ENCODE data around the gene MRPL48.

MRPL48 gene

DNA sequence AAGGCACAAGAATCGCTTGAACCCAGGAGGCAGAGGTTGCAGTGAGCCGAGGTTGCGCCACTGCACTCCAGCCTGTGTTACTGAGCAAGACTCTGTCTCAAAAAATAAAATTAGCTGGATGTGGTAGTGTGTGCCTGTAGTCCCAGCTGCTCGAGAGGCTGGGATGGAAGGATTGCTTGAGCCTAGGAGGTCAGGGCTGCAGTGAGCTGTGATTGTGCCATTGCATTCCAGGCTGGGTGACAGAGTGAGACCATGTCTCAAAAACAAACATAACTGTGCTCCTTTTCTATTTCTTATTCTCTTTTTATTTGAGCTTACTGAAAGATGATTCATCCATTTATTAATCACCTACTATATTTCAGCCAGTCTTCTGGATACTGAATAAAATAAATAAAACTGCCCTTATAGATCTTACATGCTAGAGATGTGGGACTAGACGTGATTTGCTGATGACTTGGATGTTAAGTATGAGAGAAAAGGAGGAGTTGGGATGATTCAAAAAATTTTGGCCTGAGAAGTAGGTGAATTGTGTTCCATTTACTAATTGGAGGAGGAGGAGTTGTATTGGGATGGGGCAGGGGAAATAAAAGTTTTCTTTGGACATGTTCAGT lies 107.2 kb downstream of the MRPL48 start:
- DNase-seq: no peak

DNA sequence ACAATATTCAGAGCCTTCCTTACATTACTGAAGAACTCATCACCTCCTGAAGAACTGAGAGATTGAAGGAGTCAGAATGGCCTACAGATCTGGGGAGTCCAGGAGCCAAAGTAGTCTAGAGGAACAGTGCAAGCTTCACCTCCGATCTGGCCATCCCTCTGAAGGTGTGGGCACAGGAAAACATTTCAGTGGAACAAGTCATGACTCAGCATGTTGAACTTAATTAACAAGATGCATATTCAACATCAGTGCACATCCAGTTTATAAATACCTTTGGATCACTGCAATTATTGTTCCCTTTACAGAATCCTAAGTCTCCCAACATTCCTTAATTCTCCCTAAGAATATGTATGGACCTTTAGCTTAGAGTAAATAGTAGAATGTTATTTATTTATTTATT lies 114.6 kb downstream of the MRPL48 start:
- DNase-seq: no peak

GRCh38 chr11:73907191-73907590 lies 119.5 kb downstream of the MRPL48 start:
- no peak for DNase-seq

- no peak for DNase-seq
Measured at GRCh38 chr11:73912026-73912425, 124.4 kb downstream of the MRPL48 start.

DNA sequence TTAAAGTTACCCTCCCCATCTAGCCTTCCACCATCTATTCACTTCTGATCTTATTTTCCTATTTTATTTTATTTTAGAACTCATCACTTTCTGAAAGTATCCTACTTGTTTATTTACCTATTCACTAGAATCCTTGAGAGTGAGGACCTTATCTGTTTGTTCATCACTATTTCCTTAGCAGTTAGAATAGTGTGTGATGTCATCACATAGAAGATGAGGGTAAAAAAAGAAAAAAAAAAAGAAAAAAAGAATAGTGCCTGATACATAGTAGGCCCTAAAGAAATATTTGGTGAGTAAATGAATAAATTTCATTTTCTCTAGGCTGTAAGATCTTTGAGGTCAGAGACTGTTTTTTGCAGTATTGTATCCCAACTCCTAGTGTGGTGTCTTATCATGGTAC lies 125.8 kb downstream of the MRPL48 start:
- no peak for DNase-seq

DNA sequence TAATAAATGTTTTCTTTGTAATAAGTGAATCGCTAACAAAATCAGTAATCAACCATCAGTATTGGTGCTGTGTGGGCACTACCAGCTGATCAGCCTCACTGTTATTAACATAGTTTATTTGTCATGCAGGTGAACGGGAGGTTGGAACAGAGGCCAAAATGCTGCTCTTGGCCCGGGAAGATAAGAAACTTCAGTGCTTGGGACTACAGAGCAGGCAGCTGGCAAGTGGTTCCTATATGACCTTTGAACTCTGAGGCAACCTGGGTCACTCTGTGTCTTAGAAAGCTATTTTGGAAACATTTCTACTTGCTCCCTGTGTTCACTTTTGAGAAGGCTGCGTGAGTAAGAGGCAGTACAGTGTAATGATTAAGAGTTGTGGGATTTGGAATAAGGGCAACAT lies 126.6 kb downstream of the MRPL48 start:
- no peak for DNase-seq

Measured in NCI-H2081 (cell line).